Measurements from ENCODE around the gene LPP.

Gene LPP

GRCh38 chr3:188546835-188547670 is 393.1 kb downstream of the LPP start:
- in situ Hi-C loops (cut with HindIII; ENCODE audit: low pct_ligation_motif_present, low pct_unique_long_range_greater_than_20kb, low sequenced_read_pairs): no loop called here
- no peak for DNase-seq

- DNase-seq: no peak
- in situ Hi-C loops (cut with HindIII; ENCODE audit: low pct_ligation_motif_present, low pct_unique_long_range_greater_than_20kb, low sequenced_read_pairs): no loop called here
Observed at GRCh38 chr3:188553569-188553968, 399.6 kb downstream of the LPP start.

- no peak for DNase-seq
- in situ Hi-C loops (cut with HindIII; ENCODE audit: low pct_ligation_motif_present, low pct_unique_long_range_greater_than_20kb, low sequenced_read_pairs): no loop called here
Observed at GRCh38 chr3:188554404-188554803, 400.4 kb downstream of the LPP start.

GRCh38 chr3:188557235-188557634 is 403.3 kb downstream of the LPP start:
- no peak for DNase-seq
- in situ Hi-C loops (cut with HindIII; ENCODE audit: low pct_ligation_motif_present, low pct_unique_long_range_greater_than_20kb, low sequenced_read_pairs): no loop called here

GRCh38 chr3:188558343-188559071 is 404.6 kb downstream of the LPP start:
- DNase-seq: no peak
- in situ Hi-C loops (cut with HindIII; ENCODE audit: low pct_ligation_motif_present, low pct_unique_long_range_greater_than_20kb, low sequenced_read_pairs): no loop called here

- in situ Hi-C loops (cut with HindIII; ENCODE audit: low pct_ligation_motif_present, low pct_unique_long_range_greater_than_20kb, low sequenced_read_pairs): no loop called here
- DNase-seq: no peak
Observed at GRCh38 chr3:188559072-188559429, 405.1 kb downstream of the LPP start.

GRCh38 chr3:188559856-188560255 is 405.9 kb downstream of the LPP start:
- DNase-seq: no peak
- in situ Hi-C loops (cut with HindIII; ENCODE audit: low pct_ligation_motif_present, low pct_unique_long_range_greater_than_20kb, low sequenced_read_pairs): no loop called here

- DNase-seq: no peak
- in situ Hi-C loops (cut with HindIII; ENCODE audit: low pct_ligation_motif_present, low pct_unique_long_range_greater_than_20kb, low sequenced_read_pairs): no loop called here
Observed at GRCh38 chr3:188562144-188562543, 408.2 kb downstream of the LPP start.

- in situ Hi-C loops (cut with HindIII; ENCODE audit: low pct_ligation_motif_present, low pct_unique_long_range_greater_than_20kb, low sequenced_read_pairs): no loop called here
- no peak for DNase-seq
Observed at GRCh38 chr3:188567478-188568195, 413.7 kb downstream of the LPP start.

- DNase-seq: no peak
- in situ Hi-C loops (cut with HindIII; ENCODE audit: low pct_ligation_motif_present, low pct_unique_long_range_greater_than_20kb, low sequenced_read_pairs): no loop called here
Observed at GRCh38 chr3:188568736-188569135, 414.8 kb downstream of the LPP start.

GRCh38 chr3:188571531-188572095 is 417.7 kb downstream of the LPP start:
- in situ Hi-C loops (cut with HindIII; ENCODE audit: low pct_ligation_motif_present, low pct_unique_long_range_greater_than_20kb, low sequenced_read_pairs): no loop called here
- no peak for DNase-seq

- in situ Hi-C loops (cut with HindIII; ENCODE audit: low pct_ligation_motif_present, low pct_unique_long_range_greater_than_20kb, low sequenced_read_pairs): no loop called here
- DNase-seq: no peak
Observed at GRCh38 chr3:188573291-188573940, 419.5 kb downstream of the LPP start.

- DNase-seq: no peak
- in situ Hi-C loops (cut with HindIII; ENCODE audit: low pct_ligation_motif_present, low pct_unique_long_range_greater_than_20kb, low sequenced_read_pairs): no loop called here
Observed at GRCh38 chr3:188573956-188574355, 420.0 kb downstream of the LPP start.

- DNase-seq: no peak
- in situ Hi-C loops (cut with HindIII; ENCODE audit: low pct_ligation_motif_present, low pct_unique_long_range_greater_than_20kb, low sequenced_read_pairs): no loop called here
Observed at GRCh38 chr3:188574885-188575284, 420.9 kb downstream of the LPP start.

- DNase-seq: no peak
- in situ Hi-C loops (cut with HindIII; ENCODE audit: low pct_ligation_motif_present, low pct_unique_long_range_greater_than_20kb, low sequenced_read_pairs): no loop called here
Observed at GRCh38 chr3:188575501-188575900, 421.5 kb downstream of the LPP start.

- in situ Hi-C loops (cut with HindIII; ENCODE audit: low pct_ligation_motif_present, low pct_unique_long_range_greater_than_20kb, low sequenced_read_pairs): no loop called here
- DNase-seq: no peak
Observed at GRCh38 chr3:188577539-188577938, 423.6 kb downstream of the LPP start.

GRCh38 chr3:188578576-188579363 is 424.8 kb downstream of the LPP start:
- in situ Hi-C loops (cut with HindIII; ENCODE audit: low pct_ligation_motif_present, low pct_unique_long_range_greater_than_20kb, low sequenced_read_pairs): no loop called here
- DNase-seq: peak; percentile 40

GRCh38 chr3:188580223-188580622 is 426.3 kb downstream of the LPP start:
- no peak for DNase-seq
- in situ Hi-C loops (cut with HindIII; ENCODE audit: low pct_ligation_motif_present, low pct_unique_long_range_greater_than_20kb, low sequenced_read_pairs): no loop called here

Data from ACHN (cell line).